Transverse colon (tissue), 4 donors: ENCODE results near the gene KLHL22. TPM values are rescaled to one million over a fixed set of nuclear protein-coding genes. Genes with fewer than 3 reads are reported as not detected.
"Not testable (repeated sequence)": the region's sequence is repeated elsewhere in the genome, so short reads cannot be mapped to it uniquely, and the experiment has no call there.

Experiments
- DNase-seq: peaks from one replicate; pipeline ENCODE4 v3.0.0-alpha.2; 2019
- H3K27ac ChIP-seq, 4 donors: fragments of 200-600 bp; sonication (generic); 2 replicates each; pipeline ENCODE4 v1.5.1; 2016 to 2018; ENCODE audit warnings: inconsistent platforms in 4 of 4
- H3K27me3 ChIP-seq: fragments of 200-600 bp; sonication (generic); 2 replicates; pipeline ENCODE4 v1.5.1; 2017; ENCODE audit warnings: inconsistent platforms
- H3K36me3 ChIP-seq, 4 donors: fragments of 200-600 bp; sonication (generic); 2 replicates each; pipeline ENCODE4 v1.5.1; 2017 to 2019; ENCODE audit warnings: inconsistent platforms in 4 of 4
- H3K4me1 ChIP-seq, 4 donors: fragments of 200-600 bp; sonication (generic); 2 replicates each; pipeline ENCODE4 v1.5.1; 2017 to 2020; ENCODE audit warnings: inconsistent platforms in 4 of 4
- H3K4me3 ChIP-seq, 4 donors: fragments of 200-600 bp; sonication (generic); 1 replicate in 1 of 4; 2 replicates in 3 of 4; pipeline versions ENCODE4 v1.5.1 to v1.6.1; 2017 to 2019; ENCODE audit warnings: inconsistent platforms in 4 of 4
- H3K9me3 ChIP-seq, 2 donors: fragments of 200-600 bp; sonication (generic); 2 replicates each; pipeline ENCODE4 v1.5.1; 2017 to 2019; ENCODE audit warnings: inconsistent platforms in 2 of 2
- EP300 ChIP-seq: sonication (generic); formaldehyde crosslinking; IDR thresholded peaks from one replicate; pipeline ENCODE4 v1.6.1; 2017; ENCODE audit warnings: antibody characterized with exemption, low read depth
- POLR2A ChIP-seq: fragments of 450-650 bp; IDR thresholded peaks from one replicate; pipeline ENCODE4 v1.6.1; 2016; ENCODE audit warnings: antibody characterized with exemption, mild to moderate bottlenecking, moderate library complexity
- POLR2AphosphoS5 ChIP-seq, 3 donors: sonication (generic); formaldehyde crosslinking; IDR thresholded peaks; one replicate each; pipeline ENCODE4 v1.6.1; 2016; ENCODE audit warnings: antibody characterized with exemption in 3 of 3
- WGBS, 2 donors: methylation state at CpG; one replicate each; pipeline ENCODE4 v1.1.5; 2018; ENCODE audit warnings: low coverage in 1 of 2; 5-methylcytosine and 5-hydroxymethylcytosine counted together
- in situ Hi-C, 4 donors: fragments of 200-750 bp; cut with MboI; loops; one replicate each; pipeline versions ENCODE4 v1.15.0 to v1.15.1; 2017; ENCODE audit warnings: low sequenced_read_pairs in 3 of 4, low pct_ligation_motif_present in 1 of 4, low pct_unique_long_range_greater_than_20kb in 1 of 4
- intact Hi-C: fragments of 100-400 bp; cut with DNase I; formaldehyde crosslinking; loops from one replicate; pipeline ENCODE4 v1.15.1; 2023; ENCODE audit warnings: low total_unique reads
- total RNA-seq, 4 donors: library from RNA; depleted of rRNA; stranded (reverse); fragments of >200 nt; gene quantifications; one replicate each; pipeline ENCODE4 v1.1.0, GENCODE V29; 2016
- TF ChIP-seq, protein P1 (sequence below), 5 experiments: fragments of 200-600 bp in 3 of 5; fragments of 450-650 bp in 2 of 5; sonication (generic) in 3 of 5; IDR thresholded peaks; 1 replicate in 2 of 5; 2 replicates in 3 of 5; pipeline ENCODE4 v1.5.1; 2016 to 2017; ENCODE audit warnings: antibody characterized with exemption in 5 of 5, inconsistent platforms in 3 of 5, mild to moderate bottlenecking in 2 of 5, moderate library complexity in 1 of 5

KLHL22 gene, protein sequence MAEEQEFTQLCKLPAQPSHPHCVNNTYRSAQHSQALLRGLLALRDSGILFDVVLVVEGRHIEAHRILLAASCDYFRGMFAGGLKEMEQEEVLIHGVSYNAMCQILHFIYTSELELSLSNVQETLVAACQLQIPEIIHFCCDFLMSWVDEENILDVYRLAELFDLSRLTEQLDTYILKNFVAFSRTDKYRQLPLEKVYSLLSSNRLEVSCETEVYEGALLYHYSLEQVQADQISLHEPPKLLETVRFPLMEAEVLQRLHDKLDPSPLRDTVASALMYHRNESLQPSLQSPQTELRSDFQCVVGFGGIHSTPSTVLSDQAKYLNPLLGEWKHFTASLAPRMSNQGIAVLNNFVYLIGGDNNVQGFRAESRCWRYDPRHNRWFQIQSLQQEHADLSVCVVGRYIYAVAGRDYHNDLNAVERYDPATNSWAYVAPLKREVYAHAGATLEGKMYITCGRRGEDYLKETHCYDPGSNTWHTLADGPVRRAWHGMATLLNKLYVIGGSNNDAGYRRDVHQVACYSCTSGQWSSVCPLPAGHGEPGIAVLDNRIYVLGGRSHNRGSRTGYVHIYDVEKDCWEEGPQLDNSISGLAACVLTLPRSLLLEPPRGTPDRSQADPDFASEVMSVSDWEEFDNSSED
- 10 to 100 TPM; 12.7 to 75.9 (median 16.9) TPM for total RNA-seq

GRCh38 chr22:20494978-20495860 is at the start of gene KLHL22:
Gene KLHL22 (minus strand): TSS chr22:20495795. CDS start chr22:20489211, 6,584 bp downstream.
- Histone ChIP-seq H3K4me1 (peaks cover 6 to 32% (median 20%) of the 10 kb centered on the region in 4 donors), H3K27ac (peak within 1 kb of the TSS; percentile 96 to 98 (median 97)), H3K9me3 (no peaks in the 10 kb centered on the region), H3K4me3 (peak within 1 kb of the TSS; percentile 61 to 71 (median 68)), H3K36me3 (no peaks in the 10 kb centered on the region), H3K27me3 (no peaks in the 10 kb centered on the region)
- 1% methylated on average over 55 of the region's 108 CpGs; no CpG with 5 or more reads in 1 of the 2 donors for WGBS, 2 donors
- intact Hi-C loops (loop anchor here (2.0 kb wide), 1 partner anchor 76 kb away; no protein-coding TSS in a partner anchor), in situ Hi-C loops (no loop called here)
- peak; percentile 44 for DNase-seq
- TF ChIP-seq, protein P1, sequence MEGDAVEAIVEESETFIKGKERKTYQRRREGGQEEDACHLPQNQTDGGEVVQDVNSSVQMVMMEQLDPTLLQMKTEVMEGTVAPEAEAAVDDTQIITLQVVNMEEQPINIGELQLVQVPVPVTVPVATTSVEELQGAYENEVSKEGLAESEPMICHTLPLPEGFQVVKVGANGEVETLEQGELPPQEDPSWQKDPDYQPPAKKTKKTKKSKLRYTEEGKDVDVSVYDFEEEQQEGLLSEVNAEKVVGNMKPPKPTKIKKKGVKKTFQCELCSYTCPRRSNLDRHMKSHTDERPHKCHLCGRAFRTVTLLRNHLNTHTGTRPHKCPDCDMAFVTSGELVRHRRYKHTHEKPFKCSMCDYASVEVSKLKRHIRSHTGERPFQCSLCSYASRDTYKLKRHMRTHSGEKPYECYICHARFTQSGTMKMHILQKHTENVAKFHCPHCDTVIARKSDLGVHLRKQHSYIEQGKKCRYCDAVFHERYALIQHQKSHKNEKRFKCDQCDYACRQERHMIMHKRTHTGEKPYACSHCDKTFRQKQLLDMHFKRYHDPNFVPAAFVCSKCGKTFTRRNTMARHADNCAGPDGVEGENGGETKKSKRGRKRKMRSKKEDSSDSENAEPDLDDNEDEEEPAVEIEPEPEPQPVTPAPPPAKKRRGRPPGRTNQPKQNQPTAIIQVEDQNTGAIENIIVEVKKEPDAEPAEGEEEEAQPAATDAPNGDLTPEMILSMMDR (IDR thresholded peaks at IDR 0.05) = no peak

GRCh38 chr22:20545318-20545634 is 49.7 kb upstream of the KLHL22 start:
- H3K27ac ChIP-seq, H3K27me3 ChIP-seq, intact Hi-C loops, in situ Hi-C loops, H3K4me3 ChIP-seq, H3K9me3 ChIP-seq, DNase-seq: not testable (repeated sequence)
- Histone ChIP-seq H3K4me1 (peaks cover 11 to 22% (median 15%) of the 10 kb centered on the region in 4 donors), H3K36me3 (peaks cover 0 to 23% (median 0%) of the 10 kb centered on the region in 4 donors)
- 92% methylated on average over 3 of the region's 3 CpGs for whole genome bisulfite sequencing, 2 donors

DNA sequence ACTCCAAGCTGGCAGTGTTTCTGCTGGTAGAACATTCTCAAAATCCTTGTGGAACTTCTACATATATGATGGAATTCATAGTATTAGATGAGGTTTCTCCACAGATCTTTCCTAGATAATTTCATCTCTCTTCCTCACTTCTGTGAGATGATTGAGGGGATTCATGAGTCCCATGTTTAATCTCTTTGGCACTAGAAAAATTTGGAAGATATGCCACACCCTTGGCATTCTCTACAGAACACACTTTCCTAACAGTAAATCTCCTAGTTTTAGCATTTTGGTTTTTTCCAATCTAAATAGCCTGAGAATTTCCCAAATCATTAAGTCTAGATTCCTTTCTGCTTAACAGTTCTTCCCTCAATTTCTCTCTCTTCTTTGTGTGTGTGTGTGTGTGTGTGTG is 47.1 kb upstream of the KLHL22 start:
- H3K27me3 ChIP-seq = no peaks in the 10 kb centered on the region
- peaks cover 0 to 3% (median 1%) of the 10 kb centered on the region in 4 donors for H3K4me1 ChIP-seq
- intact Hi-C loops (no loop called here), in situ Hi-C loops (no loop called here)
- no peaks in the 10 kb centered on the region for H3K9me3 ChIP-seq
- no peak overlapping the region for H3K27ac ChIP-seq
- TF ChIP-seq EP300 = no peak
- no peak for TF ChIP-seq POLR2AphosphoS5 (IDR thresholded peaks at IDR 0.05)
- TF ChIP-seq, protein P1 (IDR thresholded peaks at IDR 0.05) = no peak
- TF ChIP-seq POLR2A = no peak
- peaks cover 0 to 33% (median 0%) of the 10 kb centered on the region in 4 donors for H3K36me3 ChIP-seq
- no peak overlapping the region for H3K4me3 ChIP-seq
- no peak for DNase-seq

- 65 to 96% methylated on average over 2 to 3 of the region's 3 CpGs for WGBS, 2 donors
- in situ Hi-C loops = no loop called here
- DNase-seq = no peak
- no peak overlapping the region for H3K4me3 ChIP-seq
- H3K9me3 ChIP-seq = no peaks in the 10 kb centered on the region
- H3K36me3 ChIP-seq = peaks cover 0 to 33% (median 0%) of the 10 kb centered on the region in 4 donors
- no peak overlapping the region for H3K27ac ChIP-seq
- H3K4me1 ChIP-seq = peaks cover 0 to 2% (median under 1%) of the 10 kb centered on the region in 4 donors
- intact Hi-C loops = no loop called here
- H3K27me3 ChIP-seq = no peaks in the 10 kb centered on the region
- TF ChIP-seq POLR2A (no peak), EP300 (no peak), POLR2AphosphoS5 (IDR thresholded peaks at IDR 0.05) (no peak)
- TF ChIP-seq, protein P1 (IDR thresholded peaks at IDR 0.05) = no peak
Observed at GRCh38 chr22:20542055-20542454, 46.5 kb upstream of the KLHL22 start.

- in situ Hi-C loops, intact Hi-C loops, H3K27ac ChIP-seq, DNase-seq, H3K4me3 ChIP-seq, H3K9me3 ChIP-seq, H3K27me3 ChIP-seq: not testable (repeated sequence)
- Histone ChIP-seq H3K4me1 (peaks cover 0 to 15% (median under 1%) of the 10 kb centered on the region in 4 donors), H3K36me3 (peaks cover 0 to 20% (median 0%) of the 10 kb centered on the region in 4 donors)
- 90 to 97% methylated on average over 5 to 8 of the region's 8 CpGs for WGBS, 2 donors
Observed at GRCh38 chr22:20538875-20539274, 43.3 kb upstream of the KLHL22 start.
